Measurements from ENCODE around the gene LAMC2. TPM values are rescaled to one million over a fixed set of nuclear protein-coding genes. Genes with fewer than 3 reads are reported as not detected.
A peak's percentile ranks its signal among the peaks of the same experiment; 100 is the strongest.

LAMC2 gene
- total RNA-seq, 1 donor from 2014 or later = 24.9 TPM

GRCh38 chr1:183245357-183245756 lies 59.3 kb downstream of the LAMC2 start:
- Histone ChIP-seq H3K4me3 (no peak overlapping the region), H3K9me3 (no peaks in the 10 kb centered on the region), H3K4me1 (peaks cover 18% of the 10 kb centered on the region), H3K36me3 (no peaks in the 10 kb centered on the region), H3K27me3 (ENCODE audit: low read depth) (no peaks in the 10 kb centered on the region), H3K27ac (peak overlapping the region; percentile 8)
- intact Hi-C loops (cut with DNase I) = no loop called here
- no peak for TF ChIP-seq CTCF (IDR thresholded peaks at IDR 0.05)
- ATAC-seq (no peak), DNase-seq (no peak)

- Histone ChIP-seq H3K27me3 (ENCODE audit: low read depth) (no peaks in the 10 kb centered on the region), H3K4me3 (no peak overlapping the region), H3K9me3 (no peaks in the 10 kb centered on the region), H3K4me1 (peaks cover 18% of the 10 kb centered on the region), H3K27ac (no peak overlapping the region), H3K36me3 (no peaks in the 10 kb centered on the region)
- DNase-seq (no peak), ATAC-seq (no peak)
- TF ChIP-seq CTCF (IDR thresholded peaks at IDR 0.05) = no peak
- intact Hi-C loops (cut with DNase I) = no loop called here
Measured at GRCh38 chr1:183246436-183246835, 60.4 kb downstream of the LAMC2 start.

GRCh38 chr1:183247066-183247465 lies 61.0 kb downstream of the LAMC2 start:
- no peak for TF ChIP-seq CTCF (IDR thresholded peaks at IDR 0.05)
- Histone ChIP-seq H3K27me3 (ENCODE audit: low read depth) (no peaks in the 10 kb centered on the region), H3K27ac (no peak overlapping the region), H3K36me3 (no peaks in the 10 kb centered on the region), H3K9me3 (no peaks in the 10 kb centered on the region), H3K4me3 (no peak overlapping the region), H3K4me1 (peaks cover 18% of the 10 kb centered on the region)
- DNase-seq (no peak), ATAC-seq (no peak)
- intact Hi-C loops (cut with DNase I) = no loop called here

- H3K27me3 ChIP-seq (ENCODE audit: low read depth) = no peaks in the 10 kb centered on the region
- ATAC-seq = no peak
- no peaks in the 10 kb centered on the region for H3K9me3 ChIP-seq
- TF ChIP-seq CTCF (IDR thresholded peaks at IDR 0.05) = no peak
- no peak overlapping the region for H3K4me3 ChIP-seq
- H3K4me1 ChIP-seq = peaks cover 18% of the 10 kb centered on the region
- DNase-seq = no peak
- H3K27ac ChIP-seq = no peak overlapping the region
- no peaks in the 10 kb centered on the region for H3K36me3 ChIP-seq
- intact Hi-C loops (cut with DNase I) = no loop called here
Measured at GRCh38 chr1:183247484-183247883, 61.4 kb downstream of the LAMC2 start.

GRCh38 chr1:183247931-183248330 lies 61.9 kb downstream of the LAMC2 start:
- DNase-seq (no peak), ATAC-seq (no peak)
- intact Hi-C loops (cut with DNase I) = no loop called here
- Histone ChIP-seq H3K27ac (no peak overlapping the region), H3K27me3 (ENCODE audit: low read depth) (no peaks in the 10 kb centered on the region), H3K36me3 (no peaks in the 10 kb centered on the region), H3K4me3 (no peak overlapping the region), H3K9me3 (no peaks in the 10 kb centered on the region), H3K4me1 (peaks cover 18% of the 10 kb centered on the region)
- TF ChIP-seq CTCF (IDR thresholded peaks at IDR 0.05) = no peak
